Measurements from ENCODE around the gene SLCO3A1. TPM values are rescaled to one million over a fixed set of nuclear protein-coding genes. Genes with fewer than 3 reads are reported as not detected.

SLCO3A1 gene
- total and polyA plus RNA-seq, 5 donors: 37.4 to 52.0 (median 45.0) TPM

DNA sequence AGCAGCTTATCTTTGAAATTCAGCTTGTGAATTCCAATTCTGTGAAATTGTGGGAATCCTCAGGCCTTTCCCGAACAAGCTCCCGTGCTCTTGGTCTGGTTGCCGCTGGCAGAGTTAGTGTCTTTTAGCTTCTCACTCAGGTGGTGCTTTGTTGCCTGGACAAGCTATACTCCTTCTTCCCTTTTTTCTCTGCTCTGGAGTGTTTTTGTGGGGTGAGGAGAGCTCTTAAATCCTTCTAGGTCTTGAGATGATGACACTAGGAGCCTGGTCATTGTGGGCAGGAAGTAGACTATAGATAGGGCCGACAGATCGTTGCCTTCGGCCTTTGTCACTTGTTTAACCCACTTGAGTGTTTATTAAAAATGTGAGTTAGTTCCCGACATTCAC is 93.8 kb downstream of the SLCO3A1 start:
- H3K27ac ChIP-seq (ENCODE audit: low read length): peak overlapping the region; percentile 82
- no peaks in the 10 kb centered on the region for H3K27me3 ChIP-seq (ENCODE audit: control insufficient read depth, insufficient read depth)
- peak in 1 of 2 donors; percentile 11 for ATAC-seq
- WGBS: 32% methylated on average over 7 of the region's 7 CpGs
- no peak overlapping the region for H3K4me3 ChIP-seq (ENCODE audit: low read length)
- intact Hi-C loops (cut with DNase I): loop anchor here in 3 of 4 donors (10.0 kb wide), 4 partner anchors 92 to 642 kb away; partner anchors contain the start of gene SLCO3A1 (in 1 of the 3)
- DNase-seq: no peak
- peaks cover 40% of the 10 kb centered on the region for H3K4me1 ChIP-seq (ENCODE audit: control insufficient read depth, insufficient read depth, low read length)
- H3K9me3 ChIP-seq (ENCODE audit: control insufficient read depth, low read length): no peaks in the 10 kb centered on the region

DNA sequence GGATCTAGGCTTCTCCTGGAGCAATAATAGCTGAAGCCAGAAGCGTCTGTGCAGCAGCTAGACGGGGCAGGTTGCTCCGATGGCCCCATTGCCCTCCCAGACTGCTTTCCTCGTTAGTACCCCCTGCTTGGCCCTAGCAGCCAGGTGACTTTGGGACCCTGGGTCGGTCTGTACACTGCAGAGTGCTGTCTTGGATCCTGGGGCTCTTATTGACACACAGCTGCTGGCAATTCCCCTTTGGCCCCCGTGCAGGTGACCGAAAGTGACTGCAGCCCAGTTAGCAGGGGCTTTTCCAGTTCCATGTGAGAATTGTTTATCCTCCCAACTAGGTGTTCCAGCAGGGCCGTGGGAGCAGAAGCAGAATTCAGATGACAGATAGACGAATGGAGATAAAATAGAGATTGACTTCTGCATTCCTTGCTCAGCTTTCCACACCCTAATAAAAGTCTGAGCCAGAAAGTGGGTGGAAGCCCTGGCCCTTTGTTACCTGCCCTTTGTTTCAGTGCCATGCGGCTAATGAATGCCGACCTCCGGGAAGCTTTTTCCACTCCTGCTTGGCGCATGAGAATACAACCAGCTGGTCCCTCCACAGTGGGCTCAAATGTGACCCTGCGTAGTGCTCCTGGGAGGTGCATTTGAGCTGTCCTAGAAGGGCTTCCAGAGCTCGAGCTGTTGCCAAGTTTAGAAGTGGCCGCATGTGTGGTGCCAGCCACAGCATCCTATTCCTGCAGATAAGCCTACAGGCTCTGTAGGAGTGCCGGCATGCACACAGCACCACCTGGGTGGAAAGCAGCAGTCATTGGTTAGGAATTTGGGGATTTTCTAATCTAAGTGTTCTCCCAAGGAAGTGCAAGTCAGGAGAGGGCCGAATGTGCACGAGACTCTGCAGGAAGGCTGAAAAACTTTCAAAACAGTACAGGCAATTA is 94.4 kb downstream of the SLCO3A1 start:
- Histone ChIP-seq H3K4me1 (ENCODE audit: control insufficient read depth, insufficient read depth, low read length) (peaks cover 35% of the 10 kb centered on the region), H3K9me3 (ENCODE audit: control insufficient read depth, low read length) (no peaks in the 10 kb centered on the region), H3K27ac (ENCODE audit: low read length) (peak overlapping the region; percentile 82), H3K27me3 (ENCODE audit: control insufficient read depth, insufficient read depth) (no peaks in the 10 kb centered on the region), H3K4me3 (ENCODE audit: low read length) (no peak overlapping the region)
- peak in 2 of 3 donors; percentile 68 to 71 for DNase-seq
- peak; percentile 41 to 63 for ATAC-seq
- WGBS: 44% methylated on average over 19 of the region's 19 CpGs
- intact Hi-C loops (cut with DNase I): loop anchor here in 3 of 4 donors (10.0 kb wide), 4 partner anchors 93 to 643 kb away; partner anchors contain the start of gene SLCO3A1 (in 1 of the 3)

DNA sequence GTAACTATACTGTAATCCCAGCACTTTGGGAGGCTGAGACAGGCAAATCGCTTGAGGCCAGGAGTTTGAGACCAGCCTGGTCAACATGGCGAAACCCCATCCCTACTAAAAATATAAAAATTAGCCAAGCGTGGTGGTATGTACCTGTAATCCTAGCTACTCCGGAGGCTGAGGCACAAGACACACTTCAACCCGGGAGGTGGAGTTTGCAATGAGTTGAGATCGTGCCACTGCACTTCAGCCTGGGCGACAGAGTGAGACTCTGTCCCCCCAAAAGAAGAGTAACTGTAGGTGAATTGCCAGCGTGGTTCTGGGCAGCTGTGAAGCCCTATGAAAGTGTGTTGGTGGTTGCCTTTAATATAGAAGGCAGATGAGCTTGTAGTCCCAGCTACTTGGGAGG is 95.9 kb downstream of the SLCO3A1 start:
- H3K27ac ChIP-seq (ENCODE audit: low read length): no peak overlapping the region
- intact Hi-C loops (cut with DNase I): loop anchor here in 3 of 4 donors (10.0 kb wide), 4 partner anchors 95 to 645 kb away; partner anchors contain the start of gene SLCO3A1 (in 1 of the 3)
- H3K4me1 ChIP-seq (ENCODE audit: control insufficient read depth, insufficient read depth, low read length): peaks cover 35% of the 10 kb centered on the region
- no peaks in the 10 kb centered on the region for H3K27me3 ChIP-seq (ENCODE audit: control insufficient read depth, insufficient read depth)
- H3K9me3 ChIP-seq (ENCODE audit: control insufficient read depth, low read length): no peaks in the 10 kb centered on the region
- no peak overlapping the region for H3K4me3 ChIP-seq (ENCODE audit: low read length)
- WGBS: 95% methylated on average over 8 of the region's 8 CpGs
- no peak for DNase-seq
- ATAC-seq: no peak

DNA sequence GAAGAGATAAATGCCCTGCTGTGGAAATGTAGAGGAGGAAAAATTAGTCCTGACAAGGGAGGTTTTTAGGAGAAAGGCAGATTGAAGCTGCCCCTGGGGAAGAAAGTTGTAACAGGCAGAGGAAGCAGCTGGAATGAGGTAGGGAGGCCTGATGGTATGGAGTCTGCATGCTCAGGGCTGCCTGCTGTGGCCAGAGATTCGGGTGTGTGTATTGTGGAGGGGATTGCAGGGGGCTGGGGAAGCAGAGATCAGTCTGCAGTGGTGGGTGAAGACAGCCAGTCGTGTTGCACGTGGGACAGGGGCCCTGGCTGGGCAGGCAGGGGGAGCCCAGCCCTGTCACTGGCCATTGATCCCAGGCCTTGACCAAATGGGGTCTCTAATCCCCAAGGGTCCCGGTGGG is 96.5 kb downstream of the SLCO3A1 start:
- H3K4me1 ChIP-seq (ENCODE audit: control insufficient read depth, insufficient read depth, low read length): peaks cover 37% of the 10 kb centered on the region
- intact Hi-C loops (cut with DNase I): no loop called here
- H3K9me3 ChIP-seq (ENCODE audit: control insufficient read depth, low read length): no peaks in the 10 kb centered on the region
- H3K4me3 ChIP-seq (ENCODE audit: low read length): no peak overlapping the region
- DNase-seq: no peak
- no peak overlapping the region for H3K27ac ChIP-seq (ENCODE audit: low read length)
- H3K27me3 ChIP-seq (ENCODE audit: control insufficient read depth, insufficient read depth): no peaks in the 10 kb centered on the region
- 58% methylated on average over 4 of the region's 4 CpGs for WGBS
- ATAC-seq: no peak

DNA sequence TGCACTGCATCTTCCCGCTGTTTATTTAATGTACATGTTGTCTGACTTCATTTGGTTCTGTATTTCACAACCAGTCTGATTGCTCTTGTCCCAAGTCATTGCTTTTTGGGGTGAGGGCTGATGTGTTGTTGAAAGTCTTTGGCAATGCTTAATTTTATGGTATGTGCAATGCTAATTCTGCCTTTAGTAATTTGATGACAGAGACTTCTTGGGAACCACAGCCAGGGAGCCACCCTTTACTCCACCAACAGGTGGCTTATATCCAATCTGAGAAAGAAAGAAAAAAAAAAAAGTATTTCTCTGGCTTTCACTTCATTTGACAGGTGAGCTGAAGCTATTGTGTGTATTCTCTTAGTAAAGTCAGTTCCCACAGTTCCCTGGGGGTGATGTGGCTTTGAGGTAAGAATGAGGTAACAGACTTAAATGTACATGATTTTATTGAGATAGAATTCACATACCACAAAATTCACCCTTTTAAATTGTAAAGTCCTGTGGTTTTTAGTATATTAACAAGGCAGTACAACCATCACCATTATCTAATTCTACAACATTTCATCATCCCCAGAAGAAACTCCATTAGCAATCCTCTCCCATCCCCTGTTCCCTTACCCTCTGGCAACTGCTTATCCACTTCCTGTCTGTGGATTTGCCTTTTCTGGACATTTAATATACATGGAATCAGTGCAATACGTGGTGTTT is 97.3 kb downstream of the SLCO3A1 start:
- WGBS: 67% methylated on average over 2 of the region's 2 CpGs
- no peak overlapping the region for H3K27ac ChIP-seq (ENCODE audit: low read length)

DNA sequence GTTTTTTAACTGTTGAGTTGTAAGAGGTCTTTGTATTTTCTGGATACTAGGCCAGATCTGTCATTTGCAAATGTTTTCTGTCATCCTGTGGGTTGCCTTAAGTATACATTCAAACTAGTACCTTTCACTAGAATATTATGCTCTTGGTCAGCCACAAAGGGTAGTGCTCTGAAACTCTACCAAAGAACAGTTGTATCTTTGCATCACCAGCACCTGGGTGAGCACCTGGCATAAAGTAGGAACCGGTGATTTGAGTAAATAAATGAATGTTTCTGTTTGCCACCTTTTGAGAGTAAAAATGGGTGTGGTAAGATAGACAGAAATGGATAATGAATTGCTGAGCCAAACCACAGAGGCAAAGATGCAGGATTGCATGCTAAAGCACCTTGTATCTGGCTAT is 98.7 kb downstream of the SLCO3A1 start:
- no peaks in the 10 kb centered on the region for H3K9me3 ChIP-seq (ENCODE audit: control insufficient read depth, low read length)
- intact Hi-C loops (cut with DNase I): no loop called here
- no peak for DNase-seq
- no peaks in the 10 kb centered on the region for H3K27me3 ChIP-seq (ENCODE audit: control insufficient read depth, insufficient read depth)
- ATAC-seq: no peak
- peaks cover 30% of the 10 kb centered on the region for H3K4me1 ChIP-seq (ENCODE audit: control insufficient read depth, insufficient read depth, low read length)
- 98% methylated on average over 1 of the region's 1 CpG for WGBS
- no peak overlapping the region for H3K27ac ChIP-seq (ENCODE audit: low read length)
- no peak overlapping the region for H3K4me3 ChIP-seq (ENCODE audit: low read length)

More for the DNA sequence above, 97.3 kb downstream of the SLCO3A1 start:
- no peak for DNase-seq
- Histone ChIP-seq H3K4me3 (ENCODE audit: low read length) (no peak overlapping the region), H3K27me3 (ENCODE audit: control insufficient read depth, insufficient read depth) (no peaks in the 10 kb centered on the region), H3K4me1 (ENCODE audit: control insufficient read depth, insufficient read depth, low read length) (peaks cover 37% of the 10 kb centered on the region), H3K9me3 (ENCODE audit: control insufficient read depth, low read length) (no peaks in the 10 kb centered on the region)
- ATAC-seq: no peak
- intact Hi-C loops (cut with DNase I): no loop called here

DNA sequence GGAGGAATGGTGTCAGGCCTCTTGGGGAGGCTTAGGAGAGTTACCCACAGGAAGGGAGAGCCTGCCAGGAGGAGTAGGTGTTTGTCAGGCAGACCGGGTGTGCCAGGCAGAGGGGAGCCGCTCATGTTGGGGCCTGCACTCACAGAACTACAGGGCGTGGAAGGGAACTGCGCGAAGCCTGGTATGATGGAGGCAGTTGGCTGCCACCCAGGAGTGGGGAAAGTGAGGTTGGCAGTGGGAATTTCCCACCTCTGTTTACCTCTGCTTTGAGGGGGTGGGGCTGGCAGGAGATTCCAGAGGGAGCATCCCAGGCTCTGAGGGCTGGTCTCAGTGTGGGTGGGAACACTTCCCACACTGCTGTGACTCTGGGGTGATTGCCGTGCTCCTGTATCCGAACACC is 99.9 kb downstream of the SLCO3A1 start:
- no peak overlapping the region for H3K4me3 ChIP-seq (ENCODE audit: low read length)
- H3K4me1 ChIP-seq (ENCODE audit: control insufficient read depth, insufficient read depth, low read length): peaks cover 20% of the 10 kb centered on the region
- no peak for ATAC-seq
- no peaks in the 10 kb centered on the region for H3K9me3 ChIP-seq (ENCODE audit: control insufficient read depth, low read length)
- 76% methylated on average over 7 of the region's 7 CpGs for WGBS
- intact Hi-C loops (cut with DNase I): no loop called here
- H3K27ac ChIP-seq (ENCODE audit: low read length): no peak overlapping the region
- H3K27me3 ChIP-seq (ENCODE audit: control insufficient read depth, insufficient read depth): no peaks in the 10 kb centered on the region
- no peak for DNase-seq

DNA sequence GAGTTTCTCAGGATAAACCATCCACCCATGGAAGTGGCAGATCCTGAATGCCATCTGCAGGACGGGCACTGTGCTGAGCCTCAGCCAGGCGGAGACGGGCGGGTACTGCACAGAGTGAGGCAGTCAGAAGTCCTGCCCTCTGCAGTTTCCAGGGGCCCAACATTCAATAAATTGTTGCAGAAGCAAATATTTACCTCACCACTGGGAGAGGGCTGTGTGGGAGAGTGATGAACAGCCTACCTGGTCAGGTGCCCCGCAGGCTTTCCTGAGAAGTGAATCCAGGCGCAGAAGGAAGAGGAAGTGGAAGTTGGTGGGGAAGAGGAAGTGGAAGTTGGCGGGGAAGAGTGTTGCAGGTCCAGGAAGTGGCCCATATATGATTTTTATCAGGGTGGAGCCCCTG is 100.8 kb downstream of the SLCO3A1 start:
- 76% methylated on average over 7 of the region's 7 CpGs for WGBS
- Histone ChIP-seq H3K27ac (ENCODE audit: low read length) (no peak overlapping the region), H3K27me3 (ENCODE audit: control insufficient read depth, insufficient read depth) (no peaks in the 10 kb centered on the region), H3K4me3 (ENCODE audit: low read length) (no peak overlapping the region), H3K4me1 (ENCODE audit: control insufficient read depth, insufficient read depth, low read length) (peaks cover 17% of the 10 kb centered on the region), H3K9me3 (ENCODE audit: control insufficient read depth, low read length) (no peaks in the 10 kb centered on the region)
- no peak for DNase-seq
- intact Hi-C loops (cut with DNase I): no loop called here
- ATAC-seq: peak in 1 of 2 donors; percentile 13

DNA sequence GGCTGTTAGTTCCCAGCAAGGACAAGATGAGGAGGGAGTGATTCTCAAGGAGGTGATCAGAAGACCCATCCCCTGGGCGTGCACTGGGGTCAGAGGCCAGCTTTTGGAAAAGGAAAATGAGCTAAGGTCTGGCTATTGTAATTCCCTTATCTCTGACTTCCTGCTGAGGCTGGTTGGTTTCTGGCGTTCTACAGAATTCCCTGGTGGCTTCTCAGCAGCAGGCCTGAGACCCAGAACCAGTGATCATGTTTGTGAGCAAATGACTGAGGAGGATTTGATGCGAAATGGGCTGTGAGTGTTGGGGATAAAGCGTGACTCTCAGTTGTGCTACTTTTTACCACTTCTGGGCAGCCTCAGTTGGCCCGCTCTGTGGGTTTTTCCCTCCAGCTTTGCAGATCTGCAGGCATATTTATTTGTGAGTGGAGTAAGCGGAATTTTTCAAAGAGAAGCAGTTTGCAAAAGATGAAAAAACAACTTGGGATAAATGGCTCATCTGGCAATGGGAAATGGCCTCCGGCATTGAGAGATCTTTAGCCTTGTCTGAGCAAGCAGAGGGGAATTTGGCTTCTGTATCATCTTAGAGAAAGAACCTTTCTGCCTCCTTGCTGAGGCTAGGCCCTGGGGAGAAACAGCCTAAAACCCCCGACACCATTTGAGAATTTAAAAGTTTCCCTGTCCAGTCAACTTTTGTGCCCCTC is 102.7 kb downstream of the SLCO3A1 start:
- ATAC-seq (peak; percentile 78 to 90), DNase-seq (peak; percentile 51 to 81 (median 75))
- Histone ChIP-seq H3K27me3 (ENCODE audit: control insufficient read depth, insufficient read depth) (no peaks in the 10 kb centered on the region), H3K27ac (ENCODE audit: low read length) (peak overlapping the region; percentile 60), H3K4me3 (ENCODE audit: low read length) (no peak overlapping the region), H3K9me3 (ENCODE audit: control insufficient read depth, low read length) (no peaks in the 10 kb centered on the region), H3K4me1 (ENCODE audit: control insufficient read depth, insufficient read depth, low read length) (peaks cover 17% of the 10 kb centered on the region)
- intact Hi-C loops (cut with DNase I): no loop called here
- WGBS: 43% methylated on average over 8 of the region's 8 CpGs

DNA sequence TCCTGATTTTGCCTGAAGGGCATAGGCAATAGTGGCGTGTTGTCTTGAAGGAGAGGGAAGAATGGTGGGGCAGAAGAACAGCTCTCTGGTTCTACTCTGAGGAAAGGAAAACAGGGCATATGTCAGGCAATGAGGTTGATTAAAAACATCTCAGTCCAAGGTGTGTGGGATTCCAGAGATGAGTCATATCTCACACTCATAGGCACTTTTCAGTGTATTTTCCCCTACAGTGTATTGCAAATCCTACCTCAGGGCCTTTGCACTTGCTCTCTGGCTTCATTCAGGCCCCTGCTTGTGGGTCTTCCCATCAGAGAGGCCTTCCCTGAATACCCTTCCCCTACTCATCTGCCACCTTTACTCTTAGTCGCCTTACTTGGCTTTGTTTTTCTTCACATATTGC is 107.8 kb downstream of the SLCO3A1 start:
- no peak overlapping the region for H3K27ac ChIP-seq (ENCODE audit: low read length)
- H3K4me1 ChIP-seq (ENCODE audit: control insufficient read depth, insufficient read depth, low read length): peaks cover 23% of the 10 kb centered on the region
- 94% methylated on average over 2 of the region's 2 CpGs for WGBS
- no peak overlapping the region for H3K4me3 ChIP-seq (ENCODE audit: low read length)
- no peaks in the 10 kb centered on the region for H3K27me3 ChIP-seq (ENCODE audit: control insufficient read depth, insufficient read depth)
- ATAC-seq (no peak), DNase-seq (no peak)
- intact Hi-C loops (cut with DNase I): no loop called here
- no peaks in the 10 kb centered on the region for H3K9me3 ChIP-seq (ENCODE audit: control insufficient read depth, low read length)

All from right cardiac atrium (tissue), 5 donors.